A673 (cell line): Measurements from ENCODE around the gene FBXW4.

Experiments
- EZH2 ChIP-seq: fragments of 200-600 bp; sonication (generic); IDR thresholded peaks from 2 replicates; pipeline ENCODE4 v1.6.1; 2017; ENCODE audit warnings: borderline replicate concordance, low read depth, mild to moderate bottlenecking, mixed read lengths, antibody characterized with exemption, low read length; ENCODE audit not compliant: poor library complexity, severe bottlenecking
- TF ChIP-seq, protein P1 (sequence below): fragments of 300-800, 200-600 bp; sonication (generic); conservative IDR thresholded peaks from 2 replicates; pipeline ENCODE4 v1.5.1; 2017; ENCODE audit warnings: low read depth, mild to moderate bottlenecking, antibody characterized with exemption, low read length, moderate library complexity, mixed read lengths

DNA sequence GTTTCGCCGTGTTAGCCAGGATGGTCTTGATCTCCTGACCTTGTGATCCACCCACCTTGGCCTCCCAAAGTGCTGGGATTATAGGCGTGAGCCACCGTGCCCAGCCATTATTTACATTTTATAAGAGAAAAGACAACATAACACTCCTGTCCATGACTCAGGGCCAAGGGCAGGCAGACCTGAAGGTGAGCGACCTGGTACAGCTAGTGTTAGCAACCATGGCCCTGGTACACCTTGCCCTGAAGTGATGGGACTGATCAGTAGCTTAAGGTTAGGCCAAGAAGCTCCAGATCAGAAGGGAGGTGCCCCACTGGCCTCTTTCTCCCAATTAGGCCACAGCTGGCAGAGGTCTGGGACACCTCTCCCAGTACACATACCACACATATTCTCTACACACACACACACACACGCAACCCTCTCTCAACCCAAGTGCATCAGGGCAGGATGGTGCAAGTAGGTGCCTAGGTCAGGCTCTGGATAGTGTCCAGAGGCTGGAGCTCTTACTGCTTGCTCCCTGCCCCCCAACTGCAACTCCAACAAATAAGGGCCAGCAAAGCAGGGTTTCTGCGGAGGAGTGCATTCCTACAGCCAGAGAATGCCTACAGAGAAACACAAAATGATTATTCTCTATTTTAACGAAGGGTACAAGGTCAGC lies 63.0 kb downstream of the FBXW4 start:
- TF ChIP-seq, protein P1, sequence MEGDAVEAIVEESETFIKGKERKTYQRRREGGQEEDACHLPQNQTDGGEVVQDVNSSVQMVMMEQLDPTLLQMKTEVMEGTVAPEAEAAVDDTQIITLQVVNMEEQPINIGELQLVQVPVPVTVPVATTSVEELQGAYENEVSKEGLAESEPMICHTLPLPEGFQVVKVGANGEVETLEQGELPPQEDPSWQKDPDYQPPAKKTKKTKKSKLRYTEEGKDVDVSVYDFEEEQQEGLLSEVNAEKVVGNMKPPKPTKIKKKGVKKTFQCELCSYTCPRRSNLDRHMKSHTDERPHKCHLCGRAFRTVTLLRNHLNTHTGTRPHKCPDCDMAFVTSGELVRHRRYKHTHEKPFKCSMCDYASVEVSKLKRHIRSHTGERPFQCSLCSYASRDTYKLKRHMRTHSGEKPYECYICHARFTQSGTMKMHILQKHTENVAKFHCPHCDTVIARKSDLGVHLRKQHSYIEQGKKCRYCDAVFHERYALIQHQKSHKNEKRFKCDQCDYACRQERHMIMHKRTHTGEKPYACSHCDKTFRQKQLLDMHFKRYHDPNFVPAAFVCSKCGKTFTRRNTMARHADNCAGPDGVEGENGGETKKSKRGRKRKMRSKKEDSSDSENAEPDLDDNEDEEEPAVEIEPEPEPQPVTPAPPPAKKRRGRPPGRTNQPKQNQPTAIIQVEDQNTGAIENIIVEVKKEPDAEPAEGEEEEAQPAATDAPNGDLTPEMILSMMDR, result no peak
- TF ChIP-seq EZH2, result no peak
